C1 segment of cervical spinal cord (tissue), 14 donors: ENCODE measurements around the gene DGKD.

Experiments used
- DNase-seq, 14 donors: peaks; one replicate each; lab custom pipeline; 2025; lab: John Stamatoyannopoulos, UW

The DGKD gene

DNA sequence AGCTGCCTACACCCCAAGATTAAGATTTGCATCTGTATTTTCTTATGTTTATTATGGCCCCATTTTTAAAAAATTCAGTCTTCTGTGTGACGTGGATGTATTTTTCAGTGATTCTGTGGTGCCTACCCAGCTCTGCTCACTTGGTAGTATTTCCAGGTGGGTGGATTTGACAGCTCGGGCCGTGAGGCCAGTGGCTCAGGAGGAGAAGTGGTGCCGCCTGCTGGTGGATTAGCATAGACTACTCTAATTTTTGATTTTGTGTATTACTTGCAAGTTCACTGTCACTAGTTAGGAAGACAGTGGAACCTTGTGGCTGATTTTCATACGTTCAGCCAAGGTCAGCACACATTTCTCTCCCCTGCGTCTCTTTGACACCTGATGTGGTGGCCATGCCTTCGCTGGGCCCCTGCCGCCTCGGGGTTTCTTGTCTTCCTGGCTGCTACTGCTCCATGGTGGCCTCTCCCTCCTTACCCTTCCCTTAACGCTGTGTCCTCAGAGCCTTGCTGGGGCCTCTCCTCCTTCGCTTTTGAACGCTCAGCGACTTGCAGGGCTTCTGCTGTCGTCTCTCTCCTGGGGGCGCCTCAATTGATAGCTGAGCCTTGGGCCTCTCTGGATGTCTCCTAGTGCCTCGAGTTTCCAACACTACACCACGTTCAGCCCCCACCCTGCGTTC is 89.4 kb downstream of the DGKD start:
- DNase-seq, result peak in 10 of 14 donors; percentile 24 to 87 (median 42)

DNA sequence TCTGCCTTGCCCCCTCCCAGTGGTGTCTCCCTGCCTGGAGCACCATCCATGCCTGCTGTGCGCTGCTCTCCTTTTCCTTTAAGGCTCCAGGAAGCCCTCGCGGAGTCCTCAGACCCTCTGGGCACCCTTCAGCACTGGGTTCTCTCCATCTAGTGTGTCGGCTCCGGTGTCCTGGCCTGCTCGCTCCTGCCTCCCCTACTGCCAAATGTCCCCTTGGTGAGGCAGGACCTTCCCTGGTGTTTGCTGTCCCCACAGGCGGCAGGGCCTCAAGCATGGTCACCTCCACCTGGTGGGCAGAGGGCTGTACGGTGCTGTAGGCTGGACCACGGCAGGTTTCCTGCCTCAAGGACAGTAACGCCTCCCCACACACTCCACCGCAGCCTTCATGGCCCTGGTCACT is 90.2 kb downstream of the DGKD start:
- DNase-seq, result no peak

DNA sequence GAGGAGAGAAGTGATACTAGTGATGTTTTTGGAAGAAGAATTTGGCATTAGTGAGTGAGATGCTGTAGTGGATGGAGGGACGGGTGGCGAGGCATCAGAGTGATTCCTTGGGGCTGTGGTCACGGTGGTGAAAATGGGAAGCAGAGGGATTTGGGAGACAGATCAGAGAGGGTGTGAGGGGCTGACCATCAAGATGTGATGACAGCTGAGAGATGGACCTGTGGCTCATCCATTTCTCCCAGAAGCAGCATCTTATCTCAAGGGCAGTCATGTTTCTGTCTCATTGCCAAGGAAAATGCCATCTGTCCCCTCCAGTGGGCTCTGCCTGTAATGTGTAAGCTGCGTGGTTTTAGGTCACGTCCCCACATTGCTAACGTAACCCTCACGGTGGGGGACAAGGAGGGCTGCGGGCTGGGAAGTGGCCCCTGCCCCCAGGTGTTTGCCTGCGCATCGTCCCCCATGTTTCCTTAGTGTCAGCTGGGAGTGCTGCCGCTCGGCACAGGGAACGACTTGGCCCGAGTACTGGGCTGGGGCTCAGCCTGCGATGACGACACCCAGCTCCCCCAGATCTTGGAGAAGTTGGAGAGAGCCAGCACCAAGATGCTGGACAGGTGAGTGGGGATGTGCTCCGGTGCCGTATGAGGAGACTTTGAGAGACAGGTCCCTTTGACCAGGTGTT is 91.0 kb downstream of the DGKD start:
- peak in 1 of 14 donors; percentile 60 for DNase-seq

DNA sequence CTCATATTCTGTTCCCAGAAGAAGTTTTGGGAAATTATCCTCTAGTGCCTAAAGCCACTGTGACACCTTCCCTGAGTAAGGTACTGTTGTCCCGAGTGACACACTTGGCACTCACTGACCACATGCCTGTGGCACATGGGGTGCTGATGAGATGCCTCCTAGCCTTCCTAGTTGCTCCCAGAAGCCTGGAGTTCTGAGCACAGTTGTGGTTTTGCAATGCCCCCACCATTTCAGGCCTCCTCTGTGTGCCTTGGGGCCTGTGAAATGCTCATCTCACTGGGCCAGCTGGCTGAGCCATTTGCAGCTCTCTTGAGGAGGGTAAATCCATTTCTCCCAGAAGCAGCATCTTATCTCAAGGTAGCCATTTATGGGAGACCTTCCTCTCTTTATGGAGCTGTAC is 91.8 kb downstream of the DGKD start:
- DNase-seq, result no peak

DNA sequence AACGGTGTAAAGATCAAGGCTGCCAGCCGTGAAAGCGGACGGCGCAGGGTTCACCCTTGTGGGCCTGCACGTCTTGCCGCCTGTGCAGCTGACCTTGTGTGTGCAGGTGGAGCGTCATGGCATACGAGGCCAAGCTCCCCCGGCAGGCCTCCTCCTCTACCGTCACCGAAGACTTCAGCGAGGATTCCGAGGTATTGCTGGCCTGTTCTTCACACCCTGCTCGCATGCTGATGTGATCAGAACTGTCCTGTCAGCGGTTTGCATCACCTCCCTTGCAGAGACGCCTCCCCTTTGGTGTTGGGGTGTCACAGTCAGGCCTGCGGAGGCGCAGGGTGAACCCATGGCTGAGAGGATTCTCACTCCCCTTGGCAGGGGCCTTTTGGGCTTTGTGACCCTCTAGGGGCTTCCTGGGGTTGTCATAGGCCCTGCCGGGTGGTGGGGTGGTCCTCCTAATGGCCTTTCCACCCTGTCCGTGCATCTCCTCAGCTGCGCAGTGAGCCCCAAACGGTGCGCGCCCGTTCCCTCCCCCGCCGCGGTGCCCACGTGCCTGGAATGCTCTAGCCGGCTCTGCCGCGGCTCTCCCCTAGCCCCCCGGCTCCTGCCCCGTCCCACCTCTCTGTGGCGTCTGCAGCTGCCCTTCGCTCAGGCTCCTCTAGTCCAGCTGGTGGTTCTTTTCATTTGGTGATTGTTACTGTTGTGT is 92.5 kb downstream of the DGKD start:
- no peak for DNase-seq

DNA sequence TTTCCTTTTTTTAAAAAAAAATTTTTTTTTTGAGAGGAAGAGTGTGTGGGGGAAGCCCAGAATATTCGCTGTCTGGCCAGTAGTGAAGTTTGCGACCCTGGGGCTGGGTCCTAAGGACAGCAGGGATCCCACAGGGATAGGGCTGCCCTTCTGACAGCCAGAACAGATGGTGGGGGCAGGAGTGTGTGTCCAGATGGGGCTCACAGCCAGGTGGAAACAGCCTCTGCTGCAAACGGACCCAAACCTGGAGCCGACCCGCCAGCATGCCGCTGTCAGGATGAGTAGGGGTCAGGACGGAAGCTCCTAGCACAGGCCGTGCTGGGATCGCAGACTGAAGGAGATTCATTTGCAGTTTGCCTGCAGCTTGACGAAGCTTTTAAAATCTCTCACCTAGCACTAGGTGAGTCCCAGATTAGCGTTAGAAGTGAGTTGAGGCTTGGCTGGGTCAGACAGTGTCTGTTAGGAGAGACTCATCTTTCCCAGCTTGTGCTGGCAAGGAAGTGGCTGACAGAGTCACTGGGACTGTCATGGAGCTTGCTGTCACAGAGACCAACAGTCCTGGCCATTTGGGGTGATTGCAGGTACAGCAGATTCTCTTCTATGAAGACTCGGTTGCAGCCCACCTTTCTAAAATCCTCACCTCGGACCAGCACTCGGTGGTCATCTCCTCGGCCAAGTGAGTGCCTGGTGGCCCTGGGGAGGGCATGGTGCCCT is 93.4 kb downstream of the DGKD start:
- DNase-seq, result no peak

DNA sequence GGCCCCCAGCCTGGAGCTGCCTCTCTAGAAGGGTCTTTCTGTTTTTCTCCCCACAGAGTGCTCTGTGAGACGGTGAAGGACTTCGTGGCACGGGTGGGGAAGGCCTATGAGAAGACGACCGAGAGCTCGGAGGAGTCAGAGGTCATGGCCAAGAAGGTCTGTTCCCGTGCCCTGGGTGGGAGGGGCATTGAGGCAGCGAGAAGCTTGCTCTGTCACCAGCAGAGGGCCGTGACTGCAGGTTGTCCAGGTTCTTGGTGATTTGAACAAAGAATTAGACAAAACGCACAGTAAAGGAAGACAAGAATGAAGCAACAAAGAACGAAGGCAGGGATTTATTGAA is 93.9 kb downstream of the DGKD start:
- DNase-seq, result no peak

DNA sequence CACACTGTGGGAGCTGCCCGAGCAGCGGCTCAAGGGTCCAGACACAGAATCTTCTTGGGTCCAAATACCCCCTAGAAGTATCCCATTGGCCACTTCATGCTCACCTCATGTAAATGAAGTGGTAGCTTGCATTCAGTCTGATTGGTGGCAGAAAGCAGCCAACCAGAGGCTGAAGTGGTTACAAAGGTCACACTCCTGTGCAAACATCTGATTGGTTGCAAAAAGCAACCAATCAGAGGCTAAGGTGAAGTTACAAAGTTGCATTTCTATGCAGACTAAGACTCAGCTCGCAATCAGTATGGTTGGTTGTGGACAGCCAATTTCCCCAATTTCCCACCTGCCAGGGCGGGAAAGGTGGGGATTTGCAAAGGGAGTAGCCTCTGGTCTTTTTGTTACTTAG is 94.3 kb downstream of the DGKD start:
- DNase-seq, result no peak

DNA sequence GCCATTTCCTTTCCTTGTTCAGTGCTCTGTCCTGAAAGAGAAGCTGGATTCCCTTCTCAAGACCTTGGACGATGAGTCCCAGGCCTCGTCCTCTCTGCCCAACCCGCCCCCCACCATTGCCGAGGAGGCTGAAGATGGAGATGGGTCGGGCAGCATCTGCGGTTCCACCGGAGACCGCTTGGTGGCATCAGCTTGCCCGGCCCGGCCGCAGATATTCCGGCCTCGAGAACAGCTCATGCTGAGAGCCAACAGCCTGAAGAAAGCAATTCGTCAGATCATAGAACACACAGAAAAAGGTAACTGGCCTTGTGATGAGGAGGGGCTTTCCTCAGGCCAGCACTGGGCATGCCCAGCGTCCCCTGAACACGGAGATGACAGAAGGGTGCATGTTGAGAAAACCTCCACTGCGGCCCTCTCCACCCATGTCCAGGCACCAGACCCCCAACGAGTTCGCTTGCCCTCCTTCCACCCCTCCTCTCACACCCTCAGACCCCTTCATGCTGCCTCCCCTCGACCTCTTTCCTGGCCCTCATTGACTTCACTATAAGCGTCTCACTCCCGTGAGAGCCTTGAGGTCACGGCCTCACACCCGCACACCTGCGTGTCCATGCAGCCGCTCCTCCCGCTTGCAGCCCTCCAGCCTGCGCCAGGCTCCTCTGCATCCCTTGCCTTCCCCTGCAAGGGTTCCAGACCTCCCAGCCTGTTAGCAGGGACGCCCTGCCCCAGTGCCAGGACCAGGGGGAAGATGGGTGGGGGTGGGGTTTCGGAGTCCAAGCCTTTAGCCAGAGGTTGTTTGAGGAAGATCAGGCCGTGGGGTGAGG is 95.0 kb downstream of the DGKD start:
- DNase-seq, result peak in 6 of 14 donors; percentile 18 to 48 (median 36)

DNA sequence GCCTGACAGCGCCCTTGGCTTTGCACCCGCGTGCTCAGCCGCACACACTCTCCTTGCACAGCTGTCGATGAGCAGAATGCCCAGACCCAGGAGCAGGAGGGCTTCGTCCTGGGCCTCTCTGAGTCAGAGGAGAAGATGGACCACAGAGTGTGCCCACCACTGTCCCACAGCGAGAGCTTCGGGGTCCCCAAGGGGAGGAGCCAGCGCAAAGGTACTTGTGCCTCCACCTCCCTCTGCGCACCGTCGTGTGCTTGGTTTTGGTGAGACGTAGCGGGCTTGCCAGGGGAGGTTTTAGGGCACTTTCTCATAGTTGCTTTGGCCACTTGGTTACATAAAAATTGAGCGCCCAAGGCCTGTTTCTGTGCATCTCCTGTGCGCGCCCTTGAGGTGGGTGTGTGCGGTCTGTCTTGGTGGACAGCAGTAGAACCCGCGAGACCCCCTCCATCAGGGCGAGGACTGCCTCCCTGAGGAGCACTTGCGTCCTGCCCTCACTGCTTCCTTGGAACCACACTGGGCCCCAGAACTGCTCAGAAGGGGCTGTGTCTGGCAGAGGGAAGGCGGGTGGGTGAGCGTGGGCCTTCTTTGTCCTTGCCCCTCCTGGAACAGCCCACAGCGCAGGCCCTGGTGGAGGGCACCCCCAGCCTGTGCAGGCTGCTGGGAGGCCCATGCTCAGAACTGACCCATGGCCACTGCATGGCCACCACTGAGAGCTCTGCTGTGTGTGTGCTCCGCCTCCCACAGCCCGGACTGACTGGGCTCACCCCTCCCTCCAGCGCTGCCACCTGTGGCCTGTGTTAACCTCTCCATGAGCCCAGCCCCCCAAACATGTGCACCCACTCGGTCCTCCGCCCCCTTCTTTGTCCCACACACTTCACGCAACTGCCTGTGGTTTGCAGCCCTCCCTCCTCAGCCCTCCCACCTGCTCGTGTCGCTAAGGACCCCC is 95.9 kb downstream of the DGKD start:
- no peak for DNase-seq

DNA sequence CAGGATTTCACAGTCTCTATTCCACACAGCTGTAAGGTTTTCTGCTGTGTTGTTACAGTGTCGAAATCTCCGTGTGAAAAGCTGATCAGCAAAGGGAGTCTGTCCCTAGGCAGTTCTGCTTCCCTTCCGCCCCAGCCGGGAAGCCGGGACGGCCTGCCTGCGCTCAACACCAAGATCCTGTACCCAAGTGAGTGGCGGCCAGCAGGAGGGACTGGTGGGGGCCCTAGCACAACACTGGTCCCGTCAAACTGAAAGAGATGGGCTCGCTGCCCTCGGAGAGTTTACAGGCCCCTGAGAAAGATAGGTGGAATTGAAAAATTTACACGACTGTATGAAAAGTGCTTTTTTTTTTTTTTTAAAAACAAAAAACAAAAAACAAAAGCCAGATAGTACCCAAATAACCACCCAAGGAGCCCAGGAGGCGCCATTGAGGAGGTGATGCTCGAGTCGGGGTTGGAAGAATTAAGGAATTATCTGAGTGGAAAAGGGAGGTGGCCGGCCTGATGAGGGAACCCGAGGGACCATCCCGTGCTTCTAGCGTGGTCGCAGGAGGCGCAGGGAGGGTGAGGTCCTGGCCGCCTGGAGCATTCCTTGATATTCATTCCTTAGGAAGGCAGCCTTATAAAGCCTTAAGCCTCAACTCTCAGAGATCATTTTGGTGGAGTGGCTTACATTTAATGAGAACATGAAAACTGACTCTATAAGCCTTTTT is 96.7 kb downstream of the DGKD start:
- DNase-seq, result no peak

DNA sequence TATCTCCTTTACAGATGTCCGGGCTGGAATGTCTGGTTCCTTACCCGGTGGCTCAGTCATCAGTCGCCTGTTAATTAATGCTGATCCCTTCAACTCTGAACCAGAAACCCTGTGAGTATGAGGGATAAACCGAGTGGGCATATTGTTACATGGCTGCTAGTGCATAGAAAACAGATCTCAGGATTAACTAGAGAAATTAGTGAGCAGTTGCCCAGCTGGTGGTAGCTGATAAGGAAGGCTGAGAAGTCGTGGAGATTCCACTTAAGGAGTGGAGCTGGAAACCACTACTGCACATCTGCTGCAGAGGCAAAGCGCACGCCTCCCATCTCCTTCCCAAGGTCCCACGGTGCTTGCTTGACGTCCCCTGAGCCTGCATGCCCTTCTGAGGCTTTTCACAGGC is 97.7 kb downstream of the DGKD start:
- no peak for DNase-seq

DNA sequence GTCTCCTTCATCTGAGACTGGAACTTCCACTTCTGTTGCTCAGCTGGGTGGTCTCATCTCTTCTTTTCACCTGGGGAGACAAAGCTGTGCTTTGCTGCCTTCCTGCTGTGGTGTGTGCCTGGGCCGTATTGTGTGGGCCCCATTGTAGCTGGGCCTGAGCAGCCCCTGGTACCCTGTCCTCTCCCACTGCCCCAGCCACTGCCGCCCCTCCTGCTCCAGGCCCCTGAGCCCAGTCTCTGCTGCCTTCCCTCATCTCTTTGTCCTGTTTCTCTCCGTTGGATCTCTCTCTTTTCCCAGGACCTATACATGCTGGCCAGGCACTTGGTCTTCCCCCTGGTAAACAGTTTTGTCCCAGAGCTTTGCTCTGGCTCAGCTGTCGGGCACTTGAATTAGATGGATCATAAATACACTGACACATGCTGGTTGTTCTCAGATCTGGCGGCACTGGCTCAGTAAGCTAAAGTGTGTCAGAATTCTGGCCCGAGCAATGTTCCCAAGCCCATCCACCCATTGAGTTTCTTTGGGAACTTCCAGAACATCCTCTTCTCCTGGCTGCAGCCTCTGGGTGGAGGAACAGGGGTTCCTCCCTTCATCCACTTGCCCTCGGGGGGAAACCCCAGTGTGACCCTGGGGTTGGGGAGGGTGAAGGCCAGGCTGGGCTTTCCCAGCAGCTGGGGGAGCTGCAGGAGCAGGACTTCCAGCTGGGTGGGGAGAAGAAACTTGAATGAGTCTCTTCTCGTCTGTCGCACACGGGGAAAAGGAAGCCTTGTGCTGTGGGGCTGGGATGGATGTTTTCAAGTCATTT is 99.0 kb downstream of the DGKD start:
- DNase-seq, result no peak

DNA sequence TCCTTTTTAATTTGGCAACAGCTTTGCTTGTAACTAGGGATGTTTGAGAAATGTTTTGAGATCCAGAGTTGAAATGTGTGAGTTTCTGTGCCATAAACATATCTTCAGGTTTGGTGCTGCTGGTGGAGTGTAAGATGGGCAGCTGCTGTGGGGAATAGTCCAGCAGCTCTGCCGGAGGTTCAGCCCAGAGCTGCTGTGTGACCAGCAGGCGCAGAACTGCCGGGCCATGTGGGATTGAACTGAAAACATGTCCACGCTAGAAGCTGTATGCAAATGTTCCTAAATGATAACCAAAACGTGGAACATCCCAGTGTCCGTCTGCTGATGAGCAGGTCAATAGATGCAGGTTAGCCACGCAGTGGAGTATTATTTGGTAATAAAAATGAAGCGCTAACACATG is 99.6 kb downstream of the DGKD start:
- no peak for DNase-seq

DNA sequence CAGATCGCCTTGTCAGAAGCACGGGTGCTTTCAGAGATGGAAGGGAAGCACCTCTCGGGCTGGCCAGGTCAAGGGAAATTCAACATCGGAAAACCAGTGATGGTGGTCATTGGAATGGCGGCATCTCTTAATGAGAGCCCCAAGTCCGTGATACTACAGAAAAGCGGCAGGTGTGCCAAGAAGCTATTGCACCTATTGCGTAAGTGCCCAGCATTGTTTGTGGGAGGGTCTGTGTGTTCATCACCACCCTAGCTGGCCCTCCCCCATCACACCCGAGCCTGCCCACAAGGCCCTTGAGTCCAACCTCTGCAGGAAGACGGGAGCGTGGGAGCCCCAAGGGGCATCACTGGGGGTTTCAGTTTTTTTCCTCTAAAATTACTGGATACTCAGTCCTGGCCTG is 100.7 kb downstream of the DGKD start:
- DNase-seq, result no peak

DNA sequence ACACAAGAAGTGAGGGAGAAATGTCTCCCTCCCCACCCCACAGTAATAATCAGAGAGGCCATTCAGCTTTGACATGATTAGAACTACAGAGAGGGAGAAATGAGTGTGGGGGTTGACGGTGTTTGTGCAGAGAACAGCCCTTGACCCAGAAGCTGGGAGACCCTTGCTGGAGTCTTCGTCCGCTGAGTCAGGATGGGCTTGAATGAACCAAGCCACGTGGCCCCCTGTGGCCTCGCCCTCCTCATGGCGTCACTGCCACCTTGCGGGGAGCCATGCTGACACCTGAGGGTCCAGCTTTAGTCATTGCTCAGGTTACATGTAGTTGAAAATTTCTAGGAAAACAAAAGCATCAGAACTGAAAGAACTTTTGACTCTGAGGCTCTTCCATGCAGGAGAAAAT is 101.2 kb downstream of the DGKD start:
- DNase-seq, result no peak

DNA sequence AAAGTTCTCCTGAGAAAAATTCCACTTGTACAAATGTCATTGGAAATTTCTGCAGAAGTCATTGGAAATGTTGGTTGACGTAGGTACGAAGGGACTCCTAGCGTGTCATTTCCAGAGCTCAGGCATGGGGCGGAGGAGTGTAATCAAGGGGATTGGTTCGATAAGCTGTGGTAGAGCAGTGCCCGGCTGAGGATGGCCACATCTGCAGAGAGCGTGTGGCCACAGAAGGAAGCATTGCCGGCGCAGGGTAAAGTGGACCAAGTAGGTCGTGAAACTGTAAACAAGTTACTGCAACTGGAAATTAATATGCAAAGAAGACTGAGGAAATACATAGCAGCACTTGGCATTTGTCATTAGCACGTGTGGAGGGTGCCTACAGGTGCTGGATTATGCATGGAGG is 101.8 kb downstream of the DGKD start:
- no peak for DNase-seq

DNA sequence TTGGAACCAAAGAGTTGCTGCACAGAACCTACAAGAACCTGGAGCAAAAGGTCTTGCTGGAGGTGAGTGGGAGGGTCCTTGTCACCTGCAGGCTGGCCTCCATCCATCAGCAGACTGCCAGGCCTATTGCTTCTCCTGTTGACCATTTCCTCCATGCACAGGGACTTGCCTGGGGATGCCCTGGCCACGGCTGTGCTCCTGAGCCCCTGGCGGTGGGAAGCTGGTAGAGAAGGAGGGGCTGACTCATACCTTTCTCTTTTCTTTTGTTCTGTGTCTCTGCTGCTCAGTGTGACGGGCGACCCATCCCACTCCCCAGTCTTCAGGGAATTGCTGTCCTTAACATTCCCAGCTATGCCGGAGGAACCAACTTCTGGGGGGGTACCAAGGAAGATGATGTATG is 102.6 kb downstream of the DGKD start:
- DNase-seq, result no peak

DNA sequence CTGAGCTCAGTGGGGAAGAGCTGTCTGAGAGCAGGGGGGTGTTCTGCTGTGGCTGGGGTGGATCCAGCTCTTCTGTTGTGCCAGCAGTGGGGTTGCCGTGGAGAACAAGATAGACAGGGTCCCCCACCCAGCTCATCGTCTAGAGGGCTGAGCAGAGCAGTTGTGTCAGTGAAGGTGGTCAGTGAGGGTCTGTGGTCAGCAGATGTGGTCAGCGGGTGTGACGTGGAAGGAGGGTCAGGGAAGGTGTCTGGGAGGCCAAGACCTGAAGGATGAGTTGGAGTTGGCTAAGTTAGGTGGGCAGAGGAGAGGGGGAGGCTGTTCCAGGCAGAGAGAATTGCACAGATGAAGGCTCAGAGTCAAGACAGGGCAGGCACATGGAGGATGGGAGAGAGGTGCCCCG is 103.1 kb downstream of the DGKD start:
- no peak for DNase-seq
